ENCODE results near the gene TMEM154.

TMEM154 gene

DNA sequence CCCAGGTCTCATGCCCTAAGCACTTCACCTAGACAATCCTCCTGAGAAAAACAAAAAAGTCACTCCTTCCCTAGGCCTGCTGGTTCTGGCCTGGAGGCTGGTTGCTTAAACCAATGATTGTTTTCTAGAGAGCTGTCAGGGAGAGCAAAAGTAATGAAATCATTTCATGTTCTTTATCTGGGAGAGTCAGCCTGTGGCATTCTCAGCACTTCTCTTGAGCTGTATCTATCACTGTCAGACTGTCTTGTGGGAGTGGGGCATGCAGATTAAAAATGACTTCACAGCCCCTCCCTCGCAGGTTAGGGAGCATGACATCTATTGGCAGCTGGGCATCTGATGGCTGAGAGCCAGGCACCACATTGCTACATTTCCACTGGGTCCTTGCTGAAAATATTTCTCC is 20.4 kb upstream of the TMEM154 start:
- Histone ChIP-seq H3K36me3 (ENCODE audit: control insufficient read depth in 1 of 2, insufficient read depth in 2 of 2, low read depth in 1 of 2, low read length in 2 of 2) (no peaks in the 10 kb centered on the region), H3K18ac (ENCODE audit: low read depth in 1 of 2, low read length in 2 of 2) (no peak overlapping the region), H3K9me3 (ENCODE audit: control insufficient read depth, low read length) (peaks cover 23% of the 10 kb centered on the region), H2BK12ac (ENCODE audit: low read length in 2 of 2) (no peak overlapping the region), H4K8ac (ENCODE audit: low read length) (no peak overlapping the region), H4K91ac (ENCODE audit: low read length) (no peak overlapping the region), H3K4ac (ENCODE audit: low read depth in 1 of 2, low read length in 2 of 2) (no peak overlapping the region), H3K27me3 (ENCODE audit: control insufficient read depth in 1 of 2, insufficient read depth in 1 of 2, low read length in 2 of 2) (peaks cover 0 to 13% of the 10 kb centered on the region in 2 experiments), H2AK5ac (ENCODE audit: low read length, severe bottlenecking) (no peak overlapping the region), H3K9ac (ENCODE audit: low read length) (no peak overlapping the region), H3K23ac (ENCODE audit: low read length in 2 of 2) (no peak overlapping the region), H3K79me1 (replicated peaks; ENCODE audit: low read length, poor library complexity, severe bottlenecking) (no peaks in the 10 kb centered on the region), H3K14ac (ENCODE audit: low read length in 2 of 2) (no peak overlapping the region), H3K4me1 (ENCODE audit: control insufficient read depth, insufficient read depth, low read depth, low read length) (peaks cover 2% of the 10 kb centered on the region), H3K27ac (ENCODE audit: low read length, poor library complexity, severe bottlenecking) (no peak overlapping the region), H2BK15ac (ENCODE audit: low read depth, poor library complexity, severe bottlenecking) (no peak overlapping the region), H2AFZ (ENCODE audit: low read depth, low read length) (no peak overlapping the region), H2BK120ac (ENCODE audit: low read depth, low read length) (no peak overlapping the region), H3K4me3 (ENCODE audit: insufficient read depth in 1 of 2, low read depth in 1 of 2, low read length in 2 of 2) (no peak overlapping the region), H2BK5ac (ENCODE audit: low read depth, low read length, poor library complexity, severe bottlenecking) (no peak overlapping the region), H3K4me2 (ENCODE audit: low read length, poor library complexity, severe bottlenecking) (no peak overlapping the region)
- 33% methylated on average over 1 of the region's 1 CpG for WGBS
- DNase-seq = no peak

DNA sequence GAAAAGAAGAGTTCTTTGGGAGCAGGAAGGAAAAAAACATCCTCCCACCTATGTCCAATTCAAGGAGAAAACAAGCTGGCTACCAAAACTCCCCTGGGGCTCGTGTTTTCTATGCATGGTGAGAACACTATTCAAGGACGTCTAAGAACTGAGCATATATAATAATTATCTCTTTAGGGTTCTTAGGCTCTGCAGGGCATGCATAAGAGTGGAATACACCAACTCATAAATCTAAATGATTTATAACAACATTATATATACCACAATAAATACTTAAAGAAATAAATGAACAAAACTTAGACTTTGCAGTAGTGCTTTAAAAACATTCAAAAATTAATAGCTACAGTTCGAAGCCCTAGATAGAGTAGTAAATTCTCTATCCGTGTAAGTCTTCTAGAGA is 19.5 kb upstream of the TMEM154 start:
- no peak overlapping the region for H2BK12ac ChIP-seq (ENCODE audit: low read length in 2 of 2)

DNA sequence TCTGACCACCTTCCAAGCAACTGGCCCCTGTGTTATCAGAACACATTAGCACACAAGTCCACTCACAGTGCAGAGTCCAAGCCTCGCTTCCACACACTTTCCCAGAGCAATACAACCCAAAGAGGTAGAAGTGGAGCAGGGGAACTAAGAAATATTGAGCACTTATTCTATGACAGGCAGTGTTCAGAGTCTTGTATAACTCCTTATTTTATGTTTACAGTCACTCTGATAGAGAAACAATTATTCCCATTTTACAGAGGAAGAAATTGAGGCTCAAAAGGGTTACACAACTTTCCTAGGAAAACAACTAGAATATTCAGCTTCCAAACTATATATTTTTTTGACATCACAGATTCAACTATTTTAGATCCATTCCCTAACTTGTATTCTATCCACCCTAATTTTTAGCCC is 18.3 kb upstream of the TMEM154 start:
- H3K27ac ChIP-seq (ENCODE audit: low read length, poor library complexity, severe bottlenecking) = no peak overlapping the region
- no peak overlapping the region for H4K91ac ChIP-seq (ENCODE audit: low read length)
- no peak overlapping the region for H2BK15ac ChIP-seq (ENCODE audit: low read depth, poor library complexity, severe bottlenecking)
- peaks cover 0 to 14% of the 10 kb centered on the region in 2 experiments for H3K27me3 ChIP-seq (ENCODE audit: control insufficient read depth in 1 of 2, insufficient read depth in 1 of 2, low read length in 2 of 2)
- no peak overlapping the region for H3K23ac ChIP-seq (ENCODE audit: low read length in 2 of 2)
- H2AFZ ChIP-seq (ENCODE audit: low read depth, low read length) = no peak overlapping the region
- H3K18ac ChIP-seq (ENCODE audit: low read depth in 1 of 2, low read length in 2 of 2) = no peak overlapping the region
- no peak overlapping the region for H3K4me3 ChIP-seq (ENCODE audit: insufficient read depth in 1 of 2, low read depth in 1 of 2, low read length in 2 of 2)
- no peak overlapping the region for H2BK5ac ChIP-seq (ENCODE audit: low read depth, low read length, poor library complexity, severe bottlenecking)
- H2AK5ac ChIP-seq (ENCODE audit: low read length, severe bottlenecking) = no peak overlapping the region
- no peak overlapping the region for H4K8ac ChIP-seq (ENCODE audit: low read length)
- no peak overlapping the region for H3K9ac ChIP-seq (ENCODE audit: low read length)
- H3K4ac ChIP-seq (ENCODE audit: low read depth in 1 of 2, low read length in 2 of 2) = no peak overlapping the region
- no peaks in the 10 kb centered on the region for H3K36me3 ChIP-seq (ENCODE audit: control insufficient read depth in 1 of 2, insufficient read depth in 2 of 2, low read depth in 1 of 2, low read length in 2 of 2)
- WGBS = no CpG with 5 or more reads among the region's 1 CpG
- no peak overlapping the region for H2BK12ac ChIP-seq (ENCODE audit: low read length in 2 of 2)
- H3K14ac ChIP-seq (ENCODE audit: low read length in 2 of 2) = no peak overlapping the region
- peaks cover 4% of the 10 kb centered on the region for H3K9me3 ChIP-seq (ENCODE audit: control insufficient read depth, low read length)
- no peak overlapping the region for H3K4me2 ChIP-seq (ENCODE audit: low read length, poor library complexity, severe bottlenecking)
- peaks cover 2% of the 10 kb centered on the region for H3K4me1 ChIP-seq (ENCODE audit: control insufficient read depth, insufficient read depth, low read depth, low read length)
- DNase-seq = no peak
- H3K79me1 ChIP-seq (replicated peaks; ENCODE audit: low read length, poor library complexity, severe bottlenecking) = no peaks in the 10 kb centered on the region
- H2BK120ac ChIP-seq (ENCODE audit: low read depth, low read length) = no peak overlapping the region

More for the DNA sequence above, 19.5 kb upstream of the TMEM154 start:
- Histone ChIP-seq H3K9ac (ENCODE audit: low read length) (no peak overlapping the region), H3K79me1 (replicated peaks; ENCODE audit: low read length, poor library complexity, severe bottlenecking) (no peaks in the 10 kb centered on the region), H3K23ac (ENCODE audit: low read length in 2 of 2) (no peak overlapping the region), H3K4me3 (ENCODE audit: insufficient read depth in 1 of 2, low read depth in 1 of 2, low read length in 2 of 2) (no peak overlapping the region), H2BK120ac (ENCODE audit: low read depth, low read length) (no peak overlapping the region), H3K4me1 (ENCODE audit: control insufficient read depth, insufficient read depth, low read depth, low read length) (peaks cover 2% of the 10 kb centered on the region), H2BK15ac (ENCODE audit: low read depth, poor library complexity, severe bottlenecking) (no peak overlapping the region), H3K27ac (ENCODE audit: low read length, poor library complexity, severe bottlenecking) (no peak overlapping the region), H2AK5ac (ENCODE audit: low read length, severe bottlenecking) (no peak overlapping the region), H3K4me2 (ENCODE audit: low read length, poor library complexity, severe bottlenecking) (no peak overlapping the region), H3K27me3 (ENCODE audit: control insufficient read depth in 1 of 2, insufficient read depth in 1 of 2, low read length in 2 of 2) (peaks cover 0 to 13% of the 10 kb centered on the region in 2 experiments), H4K91ac (ENCODE audit: low read length) (no peak overlapping the region), H3K4ac (ENCODE audit: low read depth in 1 of 2, low read length in 2 of 2) (no peak overlapping the region), H2BK5ac (ENCODE audit: low read depth, low read length, poor library complexity, severe bottlenecking) (no peak overlapping the region), H3K14ac (ENCODE audit: low read length in 2 of 2) (no peak overlapping the region), H3K18ac (ENCODE audit: low read depth in 1 of 2, low read length in 2 of 2) (no peak overlapping the region), H3K9me3 (ENCODE audit: control insufficient read depth, low read length) (peaks cover 17% of the 10 kb centered on the region), H2AFZ (ENCODE audit: low read depth, low read length) (no peak overlapping the region), H3K36me3 (ENCODE audit: control insufficient read depth in 1 of 2, insufficient read depth in 2 of 2, low read depth in 1 of 2, low read length in 2 of 2) (no peaks in the 10 kb centered on the region), H4K8ac (ENCODE audit: low read length) (no peak overlapping the region)
- no peak for DNase-seq
- WGBS = 96% methylated on average over 2 of the region's 4 CpGs

DNA sequence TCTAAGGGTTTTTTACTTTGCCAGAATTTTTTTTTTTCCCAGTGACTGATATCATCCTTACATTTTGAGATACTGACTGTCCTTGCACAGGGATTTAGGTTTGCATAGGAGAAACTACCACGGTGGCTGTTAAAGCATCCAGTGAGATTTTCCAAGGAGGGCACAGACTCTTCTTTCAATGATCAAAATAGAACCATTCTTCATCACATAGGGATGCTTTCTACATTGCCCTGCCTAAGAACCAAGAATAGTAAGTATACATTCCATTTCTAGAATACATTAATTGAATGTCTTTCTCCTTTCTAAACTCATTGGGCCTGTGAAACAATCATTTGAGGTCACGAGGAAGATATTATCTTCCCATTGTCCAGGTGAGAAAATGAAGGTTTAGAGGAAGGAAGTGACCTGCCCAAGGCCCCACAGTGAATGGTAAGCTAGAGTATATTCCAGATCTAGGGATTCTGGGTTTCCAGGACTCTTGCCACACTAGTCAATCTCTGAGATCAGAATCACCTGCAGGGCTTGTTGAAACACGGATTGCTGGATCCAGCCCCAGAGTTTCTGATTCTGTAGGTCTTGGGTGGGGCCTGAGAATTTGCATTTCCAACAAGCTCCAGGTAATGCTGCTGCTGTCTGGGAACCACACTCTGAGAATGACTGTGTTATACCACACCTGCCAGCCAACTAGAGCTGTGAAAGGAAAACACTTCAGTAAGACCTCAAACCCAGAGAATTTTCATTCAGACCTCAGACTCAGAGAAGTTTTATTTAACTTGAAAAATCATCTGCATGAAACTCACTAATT is 17.7 kb upstream of the TMEM154 start:
- Histone ChIP-seq H3K9ac (ENCODE audit: low read length) (no peak overlapping the region), H2BK15ac (ENCODE audit: low read depth, poor library complexity, severe bottlenecking) (no peak overlapping the region), H2BK120ac (ENCODE audit: low read depth, low read length) (no peak overlapping the region), H3K27ac (ENCODE audit: low read length, poor library complexity, severe bottlenecking) (no peak overlapping the region), H4K91ac (ENCODE audit: low read length) (no peak overlapping the region), H3K36me3 (ENCODE audit: control insufficient read depth in 1 of 2, insufficient read depth in 2 of 2, low read depth in 1 of 2, low read length in 2 of 2) (no peaks in the 10 kb centered on the region), H3K4me2 (ENCODE audit: low read length, poor library complexity, severe bottlenecking) (no peak overlapping the region), H2BK5ac (ENCODE audit: low read depth, low read length, poor library complexity, severe bottlenecking) (no peak overlapping the region), H4K8ac (ENCODE audit: low read length) (no peak overlapping the region), H3K18ac (ENCODE audit: low read depth in 1 of 2, low read length in 2 of 2) (no peak overlapping the region), H3K4me1 (ENCODE audit: control insufficient read depth, insufficient read depth, low read depth, low read length) (peaks cover 2% of the 10 kb centered on the region), H3K27me3 (ENCODE audit: control insufficient read depth in 1 of 2, insufficient read depth in 1 of 2, low read length in 2 of 2) (peaks cover 0 to 18% of the 10 kb centered on the region in 2 experiments), H3K14ac (ENCODE audit: low read length in 2 of 2) (no peak overlapping the region), H3K4me3 (ENCODE audit: insufficient read depth in 1 of 2, low read depth in 1 of 2, low read length in 2 of 2) (no peak overlapping the region), H3K4ac (ENCODE audit: low read depth in 1 of 2, low read length in 2 of 2) (no peak overlapping the region), H2AFZ (ENCODE audit: low read depth, low read length) (no peak overlapping the region), H3K9me3 (ENCODE audit: control insufficient read depth, low read length) (no peaks in the 10 kb centered on the region), H3K79me1 (replicated peaks; ENCODE audit: low read length, poor library complexity, severe bottlenecking) (no peaks in the 10 kb centered on the region), H2AK5ac (ENCODE audit: low read length, severe bottlenecking) (no peak overlapping the region), H2BK12ac (ENCODE audit: low read length in 2 of 2) (no peak overlapping the region), H3K23ac (ENCODE audit: low read length in 2 of 2) (no peak overlapping the region)
- no peak for DNase-seq
- WGBS = 74% methylated on average over 3 of the region's 3 CpGs
